ENCODE results near the gene UTF1.

DNA sequence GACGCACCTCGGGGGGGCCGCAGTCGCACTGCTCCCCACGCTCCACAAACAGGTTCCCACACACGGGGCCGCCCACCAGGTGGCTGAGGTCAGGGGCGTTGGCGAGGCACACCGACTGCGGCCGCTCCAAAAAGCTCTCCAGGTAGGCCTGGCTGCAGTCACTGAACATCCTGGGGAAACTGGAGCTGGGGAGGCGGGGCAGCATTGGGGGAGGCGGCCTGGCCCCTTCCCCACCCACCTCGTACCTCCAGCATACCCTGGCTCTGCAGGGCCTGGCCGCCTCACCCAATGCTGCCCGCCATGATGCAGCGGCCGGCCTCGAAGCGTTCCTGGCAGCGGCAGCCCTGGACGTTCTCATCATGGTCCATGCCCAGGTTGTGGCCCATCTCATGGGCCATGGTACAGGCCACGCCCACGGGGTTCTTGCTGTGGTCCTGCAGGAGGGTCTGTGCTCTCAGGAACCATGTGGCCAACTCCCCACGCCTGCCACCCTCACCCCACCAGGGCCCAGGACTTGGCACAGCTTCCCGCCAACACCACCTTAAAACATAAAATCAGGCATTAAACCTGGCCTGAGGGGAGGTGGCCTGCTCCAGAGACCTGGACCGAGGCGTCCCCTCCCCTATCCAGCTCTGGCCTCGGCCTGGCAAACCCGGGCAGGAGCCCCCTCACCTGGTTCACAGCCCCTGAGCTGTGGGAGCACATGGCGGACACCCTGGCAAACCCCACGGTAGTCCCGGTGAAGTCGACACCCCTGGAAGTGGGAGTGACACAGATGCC is 41.7 kb downstream of the UTF1 start:
- no peak for TF ChIP-seq POLR2A (IDR thresholded peaks at IDR 0.05; ENCODE audit: low read depth, low read length)
- TF ChIP-seq TAF1 (IDR thresholded peaks at IDR 0.05; ENCODE audit: low read depth, low read length): no peak
